PFSK-1 (cell line): ENCODE results near the gene MYRF.

Experiments
- POLR2AphosphoS5 ChIP-seq: IDR thresholded peaks from 2 replicates; pipeline ENCODE4 v1.6.1; 2012; ENCODE audit warnings: low read depth, mild to moderate bottlenecking, control low read depth, low read length, moderate library complexity
- TAF1 ChIP-seq: IDR thresholded peaks from 2 replicates; pipeline ENCODE4 v1.6.1; 2012; ENCODE audit warnings: low read length, control low read depth, borderline replicate concordance; ENCODE audit not compliant: insufficient read depth
- TF ChIP-seq, protein P1 (sequence below), 2 experiments: IDR thresholded peaks; 2 replicates each; pipeline versions ENCODE4 v1.6.1 to v1.8.0; 2011 to 2012; ENCODE audit warnings: low read depth in 2 of 2, low read length in 2 of 2, control low read depth in 1 of 2, inconsistent platforms in 1 of 2, mild to moderate bottlenecking in 1 of 2, moderate library complexity in 1 of 2; ENCODE audit not compliant: insufficient read depth in 1 of 2

DNA sequence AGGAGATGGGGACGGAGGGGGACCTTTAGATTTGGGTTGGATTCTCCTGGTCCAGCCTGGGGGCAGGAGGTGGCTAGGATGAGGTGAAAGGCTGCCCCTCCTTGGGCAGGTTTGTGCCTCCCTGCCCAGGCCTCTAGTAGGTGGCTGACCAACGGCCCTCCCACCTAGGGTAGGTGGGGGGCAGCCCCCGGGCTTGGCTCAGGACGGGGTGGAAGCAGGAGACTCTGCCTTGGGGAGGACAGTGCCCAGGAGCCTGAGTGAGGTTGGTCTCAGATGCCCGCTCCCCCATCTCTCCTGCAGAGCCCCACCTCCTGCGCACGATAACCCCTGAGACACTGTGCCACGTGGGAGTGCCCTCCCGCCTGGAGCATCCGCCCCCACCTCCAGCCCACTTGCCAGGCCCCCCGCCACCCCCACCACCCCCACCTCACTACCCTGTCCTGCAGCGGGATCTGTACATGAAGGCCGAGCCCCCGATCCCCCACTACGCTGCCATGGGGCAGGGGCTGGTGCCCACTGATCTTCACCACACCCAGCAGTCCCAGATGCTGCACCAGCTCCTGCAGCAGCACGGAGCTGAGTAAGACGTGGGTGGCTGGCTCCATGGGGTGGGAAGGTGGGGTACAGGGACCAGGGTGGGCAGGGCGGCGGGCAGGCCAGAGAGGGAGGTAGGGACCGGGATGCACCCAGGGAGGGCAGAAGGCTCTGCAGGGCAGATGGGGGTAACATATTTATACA lies 17.7 kb downstream of the MYRF start:
- TF ChIP-seq TAF1: no peak
- TF ChIP-seq, protein P1, sequence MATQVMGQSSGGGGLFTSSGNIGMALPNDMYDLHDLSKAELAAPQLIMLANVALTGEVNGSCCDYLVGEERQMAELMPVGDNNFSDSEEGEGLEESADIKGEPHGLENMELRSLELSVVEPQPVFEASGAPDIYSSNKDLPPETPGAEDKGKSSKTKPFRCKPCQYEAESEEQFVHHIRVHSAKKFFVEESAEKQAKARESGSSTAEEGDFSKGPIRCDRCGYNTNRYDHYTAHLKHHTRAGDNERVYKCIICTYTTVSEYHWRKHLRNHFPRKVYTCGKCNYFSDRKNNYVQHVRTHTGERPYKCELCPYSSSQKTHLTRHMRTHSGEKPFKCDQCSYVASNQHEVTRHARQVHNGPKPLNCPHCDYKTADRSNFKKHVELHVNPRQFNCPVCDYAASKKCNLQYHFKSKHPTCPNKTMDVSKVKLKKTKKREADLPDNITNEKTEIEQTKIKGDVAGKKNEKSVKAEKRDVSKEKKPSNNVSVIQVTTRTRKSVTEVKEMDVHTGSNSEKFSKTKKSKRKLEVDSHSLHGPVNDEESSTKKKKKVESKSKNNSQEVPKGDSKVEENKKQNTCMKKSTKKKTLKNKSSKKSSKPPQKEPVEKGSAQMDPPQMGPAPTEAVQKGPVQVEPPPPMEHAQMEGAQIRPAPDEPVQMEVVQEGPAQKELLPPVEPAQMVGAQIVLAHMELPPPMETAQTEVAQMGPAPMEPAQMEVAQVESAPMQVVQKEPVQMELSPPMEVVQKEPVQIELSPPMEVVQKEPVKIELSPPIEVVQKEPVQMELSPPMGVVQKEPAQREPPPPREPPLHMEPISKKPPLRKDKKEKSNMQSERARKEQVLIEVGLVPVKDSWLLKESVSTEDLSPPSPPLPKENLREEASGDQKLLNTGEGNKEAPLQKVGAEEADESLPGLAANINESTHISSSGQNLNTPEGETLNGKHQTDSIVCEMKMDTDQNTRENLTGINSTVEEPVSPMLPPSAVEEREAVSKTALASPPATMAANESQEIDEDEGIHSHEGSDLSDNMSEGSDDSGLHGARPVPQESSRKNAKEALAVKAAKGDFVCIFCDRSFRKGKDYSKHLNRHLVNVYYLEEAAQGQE (IDR thresholded peaks at IDR 0.05; ENCODE audit: insufficient read depth in 1 of 2, low read depth in 2 of 2, low read length in 2 of 2): no peak
- TF ChIP-seq POLR2AphosphoS5: no peak
